BLaER1 (cell line): ENCODE measurements around the gene JUP.
A peak's percentile ranks its signal among the peaks of the same experiment; 100 is the strongest.

Experiments used
- H3K27ac ChIP-seq: shearing (Covaris generic); formaldehyde crosslinking; 2 replicates; pipeline ENCODE4 v1.8.1; 2022
- H3K27me3 ChIP-seq: shearing (Covaris generic); formaldehyde crosslinking; 2 replicates; pipeline ENCODE4 v1.8.1; 2022
- H3K36me3 ChIP-seq: shearing (Covaris generic); formaldehyde crosslinking; 2 replicates; pipeline ENCODE4 v1.8.1; 2022
- H3K4me1 ChIP-seq: shearing (Covaris generic); formaldehyde crosslinking; 2 replicates; pipeline ENCODE4 v1.8.1; 2022
- H3K4me2 ChIP-seq: shearing (Covaris generic); formaldehyde crosslinking; 2 replicates; pipeline ENCODE4 v1.8.1; 2022
- H3K4me3 ChIP-seq: shearing (Covaris generic); formaldehyde crosslinking; 2 replicates; pipeline ENCODE4 v1.8.1; 2022
- H3K9ac ChIP-seq: shearing (Covaris generic); formaldehyde crosslinking; 2 replicates; pipeline ENCODE4 v1.8.1; 2022
- H3K9me3 ChIP-seq: shearing (Covaris generic); formaldehyde crosslinking; 2 replicates; pipeline ENCODE4 v1.8.1; 2022
- H4K20me1 ChIP-seq: shearing (Covaris generic); formaldehyde crosslinking; 2 replicates; pipeline ENCODE4 v1.8.1; 2022
- Cebpa-rat ChIP-seq: shearing (Covaris generic); IDR thresholded peaks from 2 replicates; pipeline ENCODE4 v1.8.1; 2022

Gene JUP

GRCh38 chr17:41739661-41740352, 46.7 kb downstream of the JUP start:
- Histone ChIP-seq H3K27me3 (peaks cover 30% of the 10 kb centered on the region), H3K4me2 (peak overlapping the region; percentile 69), H3K4me1 (peaks cover 51% of the 10 kb centered on the region), H3K36me3 (no peaks in the 10 kb centered on the region), H3K9ac (no peak overlapping the region), H3K9me3 (no peaks in the 10 kb centered on the region), H3K4me3 (no peak overlapping the region), H4K20me1 (0 out of 2 replicates have a peak, but pooled peaks cover 3% of the 10 kb centered on the region), H3K27ac (peak overlapping the region; percentile 55; the same call in 1 of the 2 replicates)
- TF ChIP-seq Cebpa-rat = no peak

- peaks cover 60% of the 10 kb centered on the region for H3K4me1 ChIP-seq
- H3K27me3 ChIP-seq = peaks cover 41% of the 10 kb centered on the region
- TF ChIP-seq Cebpa-rat = no peak
- H3K36me3 ChIP-seq = no peaks in the 10 kb centered on the region
- H4K20me1 ChIP-seq = peaks cover 13% of the 10 kb centered on the region
- H3K4me2 ChIP-seq = peak overlapping the region; percentile 50
- H3K9ac ChIP-seq = no peak overlapping the region
- H3K4me3 ChIP-seq = no peak overlapping the region
- H3K9me3 ChIP-seq = no peaks in the 10 kb centered on the region
- H3K27ac ChIP-seq = peak overlapping the region; percentile 69
Observed at GRCh38 chr17:41738801-41739112, 47.8 kb downstream of the JUP start.

GRCh38 chr17:41738077-41738800, 48.3 kb downstream of the JUP start:
- peak overlapping the region; percentile 69 for H3K27ac ChIP-seq
- H3K9ac ChIP-seq = 0 out of 2 replicates have a peak overlapping the region, but pooled peaks have one; percentile 53
- H3K9me3 ChIP-seq = no peaks in the 10 kb centered on the region
- H3K4me3 ChIP-seq = no peak overlapping the region
- H3K27me3 ChIP-seq = peaks cover 46% of the 10 kb centered on the region
- peaks cover 13% of the 10 kb centered on the region for H4K20me1 ChIP-seq
- TF ChIP-seq Cebpa-rat = no peak
- H3K4me2 ChIP-seq = peak overlapping the region; percentile 50
- peaks cover 60% of the 10 kb centered on the region for H3K4me1 ChIP-seq
- no peaks in the 10 kb centered on the region for H3K36me3 ChIP-seq

GRCh38 chr17:41737680-41738023, 48.9 kb downstream of the JUP start:
- peaks cover 52% of the 10 kb centered on the region for H3K27me3 ChIP-seq
- H3K9ac ChIP-seq = no peak overlapping the region
- TF ChIP-seq Cebpa-rat = no peak
- no peak overlapping the region for H3K27ac ChIP-seq
- peaks cover 13% of the 10 kb centered on the region for H4K20me1 ChIP-seq
- no peaks in the 10 kb centered on the region for H3K9me3 ChIP-seq
- no peaks in the 10 kb centered on the region for H3K36me3 ChIP-seq
- H3K4me3 ChIP-seq = no peak overlapping the region
- H3K4me1 ChIP-seq = peaks cover 60% of the 10 kb centered on the region
- peak overlapping the region; percentile 58; the same call in 1 of the 2 replicates for H3K4me2 ChIP-seq

GRCh38 chr17:41736983-41737679, 49.4 kb downstream of the JUP start:
- no peak overlapping the region for H3K9ac ChIP-seq
- no peak for TF ChIP-seq Cebpa-rat
- H3K4me2 ChIP-seq = peak overlapping the region; percentile 58
- peaks cover 60% of the 10 kb centered on the region for H3K4me1 ChIP-seq
- H3K27ac ChIP-seq = no peak overlapping the region
- peaks cover 13% of the 10 kb centered on the region for H4K20me1 ChIP-seq
- H3K27me3 ChIP-seq = peaks cover 57% of the 10 kb centered on the region
- no peaks in the 10 kb centered on the region for H3K36me3 ChIP-seq
- no peak overlapping the region for H3K4me3 ChIP-seq
- H3K9me3 ChIP-seq = no peaks in the 10 kb centered on the region

GRCh38 chr17:41735744-41736143, 50.8 kb downstream of the JUP start:
- no peak overlapping the region for H3K27ac ChIP-seq
- no peak overlapping the region for H3K4me3 ChIP-seq
- peaks cover 70% of the 10 kb centered on the region for H3K27me3 ChIP-seq
- H3K9ac ChIP-seq = no peak overlapping the region
- H3K36me3 ChIP-seq = no peaks in the 10 kb centered on the region
- peaks cover 61% of the 10 kb centered on the region for H3K4me1 ChIP-seq
- H3K4me2 ChIP-seq = no peak overlapping the region
- no peak for TF ChIP-seq Cebpa-rat
- no peaks in the 10 kb centered on the region for H3K9me3 ChIP-seq
- peaks cover 13% of the 10 kb centered on the region for H4K20me1 ChIP-seq

GRCh38 chr17:41734949-41735313, 51.6 kb downstream of the JUP start:
- no peak overlapping the region for H3K27ac ChIP-seq
- H3K36me3 ChIP-seq = no peaks in the 10 kb centered on the region
- no peak for TF ChIP-seq Cebpa-rat
- no peaks in the 10 kb centered on the region for H3K9me3 ChIP-seq
- peak overlapping the region; percentile 89 for H3K4me2 ChIP-seq
- H3K9ac ChIP-seq = peak overlapping the region; percentile 66; the same call in 1 of the 2 replicates
- H3K27me3 ChIP-seq = peaks cover 74% of the 10 kb centered on the region
- peaks cover 13% of the 10 kb centered on the region for H4K20me1 ChIP-seq
- peak overlapping the region; percentile 61 for H3K4me3 ChIP-seq
- H3K4me1 ChIP-seq = peaks cover 61% of the 10 kb centered on the region

- peaks cover 74% of the 10 kb centered on the region for H3K27me3 ChIP-seq
- H3K27ac ChIP-seq = no peak within 1 kb of the TSS
Observed at GRCh38 chr17:41734139-41734948, 52.2 kb downstream of the JUP start, which contains the start of gene HAP1. Gene HAP1 (minus strand): TSS chr17:41734643. CDS start chr17:41734634, 9 bp downstream.

More at GRCh38 chr17:41734139-41734948, 52.2 kb downstream of the JUP start, which contains the start of gene HAP1:
- H3K4me2 ChIP-seq = peak within 1 kb of the TSS; percentile 89
- H3K36me3 ChIP-seq = no peaks in the 10 kb centered on the region
- no peak for TF ChIP-seq Cebpa-rat
- peaks cover 61% of the 10 kb centered on the region for H3K4me1 ChIP-seq
- H3K9me3 ChIP-seq = no peaks in the 10 kb centered on the region
- peaks cover 13% of the 10 kb centered on the region for H4K20me1 ChIP-seq
- peak within 1 kb of the TSS; percentile 61 for H3K4me3 ChIP-seq
- peak within 1 kb of the TSS; percentile 66; the same call in 1 of the 2 replicates for H3K9ac ChIP-seq
